ENCODE measurements around the gene ZNF488. TPM values are rescaled to one million over a fixed set of nuclear protein-coding genes. Genes with fewer than 3 reads are reported as not detected.

Gene ZNF488
- total RNA-seq, 4 donors from 2014 or later: 0.11 TPM; not detected in 3

DNA sequence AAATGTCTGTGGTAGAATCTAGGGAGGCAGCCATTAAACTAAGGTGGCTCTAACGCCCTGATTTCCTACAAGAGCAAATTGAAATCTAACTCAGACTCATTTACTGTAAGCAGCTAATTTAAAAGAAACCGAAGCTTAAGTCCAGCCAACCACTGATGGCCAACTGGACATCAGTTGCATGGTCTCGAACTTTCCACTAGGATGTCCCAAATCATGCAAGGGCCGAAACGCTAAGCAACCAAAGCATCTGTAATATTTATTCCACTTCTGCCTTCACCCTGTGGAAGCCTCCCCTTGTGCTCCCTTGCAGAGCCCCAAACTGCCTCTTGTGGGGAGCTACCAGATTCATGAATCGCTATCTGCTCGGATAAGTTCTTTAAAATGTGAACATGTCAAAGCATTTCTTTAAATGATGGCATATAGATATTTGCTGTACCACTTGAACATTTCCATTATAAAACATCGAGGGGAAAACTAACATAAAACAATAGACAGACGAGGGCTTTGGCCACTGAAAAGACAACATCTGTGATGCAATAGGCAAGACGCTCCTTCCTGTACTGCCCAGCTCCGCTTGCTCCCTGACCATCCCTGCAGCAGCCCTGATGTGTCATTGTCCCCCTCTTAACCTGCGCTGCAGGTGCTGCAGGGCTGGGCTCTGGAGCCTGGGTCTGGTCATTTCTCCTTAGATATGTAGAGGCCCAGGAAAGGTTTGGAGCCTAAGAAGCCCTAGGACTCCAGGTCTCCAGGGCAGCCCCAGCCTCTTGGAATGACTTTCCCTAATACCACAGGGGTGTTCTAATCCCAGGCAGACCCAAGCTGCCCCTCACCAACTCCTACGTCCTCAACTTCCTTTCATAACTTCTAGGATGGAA is 38.9 kb downstream of the ZNF488 start:
- intact Hi-C loops (cut with DNase I): no loop called here
- H3K9me3 ChIP-seq: no peaks in the 10 kb centered on the region
- H3K4me1 ChIP-seq: no peaks in the 10 kb centered on the region
- H3K4me3 ChIP-seq: no peak overlapping the region
- H3K27me3 ChIP-seq: no peaks in the 10 kb centered on the region
- H3K27ac ChIP-seq (replicated peaks in 1 of 4): no peak overlapping the region
- H3K36me3 ChIP-seq: no peaks in the 10 kb centered on the region
- WGBS: 87% methylated on average over 12 of the region's 13 CpGs
- no peak for TF ChIP-seq POLR2AphosphoS5 (IDR thresholded peaks at IDR 0.05)
- TF ChIP-seq, protein P1, sequence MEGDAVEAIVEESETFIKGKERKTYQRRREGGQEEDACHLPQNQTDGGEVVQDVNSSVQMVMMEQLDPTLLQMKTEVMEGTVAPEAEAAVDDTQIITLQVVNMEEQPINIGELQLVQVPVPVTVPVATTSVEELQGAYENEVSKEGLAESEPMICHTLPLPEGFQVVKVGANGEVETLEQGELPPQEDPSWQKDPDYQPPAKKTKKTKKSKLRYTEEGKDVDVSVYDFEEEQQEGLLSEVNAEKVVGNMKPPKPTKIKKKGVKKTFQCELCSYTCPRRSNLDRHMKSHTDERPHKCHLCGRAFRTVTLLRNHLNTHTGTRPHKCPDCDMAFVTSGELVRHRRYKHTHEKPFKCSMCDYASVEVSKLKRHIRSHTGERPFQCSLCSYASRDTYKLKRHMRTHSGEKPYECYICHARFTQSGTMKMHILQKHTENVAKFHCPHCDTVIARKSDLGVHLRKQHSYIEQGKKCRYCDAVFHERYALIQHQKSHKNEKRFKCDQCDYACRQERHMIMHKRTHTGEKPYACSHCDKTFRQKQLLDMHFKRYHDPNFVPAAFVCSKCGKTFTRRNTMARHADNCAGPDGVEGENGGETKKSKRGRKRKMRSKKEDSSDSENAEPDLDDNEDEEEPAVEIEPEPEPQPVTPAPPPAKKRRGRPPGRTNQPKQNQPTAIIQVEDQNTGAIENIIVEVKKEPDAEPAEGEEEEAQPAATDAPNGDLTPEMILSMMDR (IDR thresholded peaks at IDR 0.05): no peak
- no peak for DNase-seq (ENCODE audit: extremely low spot score)

DNA sequence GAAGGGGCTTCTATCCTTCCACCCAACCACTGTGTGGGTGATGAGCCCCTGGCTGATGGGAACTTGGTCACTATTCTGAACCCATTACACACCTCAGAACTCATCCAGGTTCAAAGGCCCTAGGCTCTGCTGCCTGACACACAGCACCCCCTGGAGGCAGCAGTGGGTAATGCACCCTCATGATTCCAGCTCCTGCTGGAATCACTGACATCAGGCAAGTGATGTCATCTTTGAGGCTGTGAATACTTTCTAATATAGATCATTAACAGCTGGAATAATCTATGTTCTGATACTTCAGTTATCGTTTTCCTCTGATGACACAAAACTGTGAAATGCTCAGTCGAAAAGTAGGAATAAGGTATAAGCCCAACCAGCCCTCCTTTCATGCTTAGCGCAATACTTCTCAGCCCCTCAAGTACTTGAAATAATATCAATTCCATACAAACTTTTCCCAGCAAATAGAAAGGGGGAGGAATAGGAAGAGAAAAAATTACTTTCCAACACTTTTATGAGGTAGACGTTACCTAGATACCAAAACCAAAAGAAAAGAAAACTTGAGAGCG is 43.4 kb downstream of the ZNF488 start:
- TF ChIP-seq EP300 (IDR thresholded peaks at IDR 0.05) (no peak), POLR2AphosphoS5 (IDR thresholded peaks at IDR 0.05) (no peak)
- TF ChIP-seq, protein P1 (IDR thresholded peaks at IDR 0.05): peak; percentile 71 to 95 (median 87)
- Histone ChIP-seq H3K9me3 (no peaks in the 10 kb centered on the region), H3K4me3 (no peak overlapping the region), H3K36me3 (no peaks in the 10 kb centered on the region), H3K27me3 (no peaks in the 10 kb centered on the region), H3K4me1 (peaks cover 0 to 10% (median 2%) of the 10 kb centered on the region in 4 donors), H3K27ac (replicated peaks in 1 of 4) (no peak overlapping the region)
- no peak for DNase-seq (ENCODE audit: extremely low spot score)
- intact Hi-C loops (cut with DNase I): no loop called here
- 74% methylated on average over 5 of the region's 5 CpGs for WGBS

DNA sequence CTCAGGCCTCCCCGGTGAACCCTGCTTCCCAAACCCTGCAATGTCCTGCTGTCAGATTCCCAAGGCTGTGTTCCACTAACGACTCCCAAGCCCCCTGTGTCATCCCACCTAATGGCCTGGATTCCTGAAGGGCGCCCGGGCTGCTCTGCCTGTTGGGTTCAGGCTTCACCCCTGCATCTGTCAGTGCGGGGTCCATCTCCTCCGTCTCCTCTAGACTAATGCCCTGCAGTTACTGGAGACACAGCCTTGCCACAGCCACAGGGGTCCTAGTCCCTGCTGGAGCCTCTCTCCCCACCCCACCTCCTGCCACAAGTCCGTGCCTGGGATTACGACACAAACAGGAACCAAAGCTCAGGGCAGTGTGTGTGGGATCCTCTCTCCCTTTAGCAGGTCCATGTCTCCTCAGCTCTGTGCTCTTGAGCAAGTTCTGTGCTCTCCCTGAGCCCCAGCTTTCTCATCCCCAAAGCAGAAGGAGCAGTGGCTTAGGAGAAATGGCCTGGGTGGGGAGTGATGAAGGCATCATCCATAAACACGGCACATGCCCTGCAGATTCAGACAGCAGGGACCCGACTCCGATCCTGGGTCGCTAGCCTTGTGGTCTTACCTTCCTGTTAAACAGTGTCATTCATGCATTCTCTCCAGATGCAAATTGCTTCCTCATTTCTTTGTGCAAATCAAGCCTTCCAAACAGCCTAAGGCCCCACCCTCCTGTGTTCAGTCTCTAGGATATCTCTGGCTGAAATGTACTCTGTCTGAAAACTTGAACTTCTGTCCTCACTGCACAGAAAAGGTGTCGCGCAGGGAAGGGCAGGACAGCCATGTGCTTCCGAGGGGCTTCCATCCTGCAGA is 44.1 kb downstream of the ZNF488 start:
- no peaks in the 10 kb centered on the region for H3K9me3 ChIP-seq
- H3K4me1 ChIP-seq: peaks cover 0 to 10% (median 2%) of the 10 kb centered on the region in 4 donors
- no peaks in the 10 kb centered on the region for H3K36me3 ChIP-seq
- no peak for TF ChIP-seq POLR2A (IDR thresholded peaks at IDR 0.05; ENCODE audit: low read depth)
- TF ChIP-seq EP300 (IDR thresholded peaks at IDR 0.05): no peak
- TF ChIP-seq, protein P1 (IDR thresholded peaks at IDR 0.05): no peak
- TF ChIP-seq POLR2AphosphoS5 (IDR thresholded peaks at IDR 0.05): no peak
- intact Hi-C loops (cut with DNase I): no loop called here
- DNase-seq (ENCODE audit: extremely low spot score): no peak
- no peaks in the 10 kb centered on the region for H3K27me3 ChIP-seq
- H3K27ac ChIP-seq (replicated peaks in 1 of 4): no peak overlapping the region
- WGBS: 81% methylated on average over 15 of the region's 15 CpGs
- no peak overlapping the region for H3K4me3 ChIP-seq

DNA sequence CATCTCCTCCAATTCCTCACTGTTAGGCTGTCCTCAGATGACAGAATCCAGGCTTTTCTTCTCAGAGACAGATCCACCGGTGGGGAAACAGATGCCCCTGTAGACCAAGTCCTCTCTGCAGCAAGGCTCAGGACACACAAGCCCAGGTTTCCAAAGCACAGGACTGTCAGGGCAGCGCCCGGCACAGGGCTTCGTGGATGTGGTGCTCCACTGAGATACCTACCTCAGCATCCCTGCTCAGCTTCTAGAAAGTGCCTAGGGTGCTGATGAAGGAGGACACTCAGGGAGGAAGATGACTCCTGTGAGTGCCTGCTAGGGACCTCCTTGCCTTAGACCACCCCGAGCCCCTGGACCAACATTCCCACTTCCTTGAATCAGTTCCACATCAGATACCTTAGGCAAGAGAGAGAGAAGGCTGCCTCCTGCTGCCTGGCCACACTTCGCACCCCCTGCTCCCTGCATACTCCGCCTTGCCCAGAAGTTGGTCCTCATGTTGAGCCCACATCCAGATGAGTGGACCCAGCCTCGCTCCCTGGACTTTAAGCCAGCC is 44.8 kb downstream of the ZNF488 start:
- H3K4me1 ChIP-seq: peaks cover 0 to 10% (median 2%) of the 10 kb centered on the region in 4 donors
- 92% methylated on average over 7 of the region's 8 CpGs for WGBS
- no peaks in the 10 kb centered on the region for H3K9me3 ChIP-seq
- no peak for TF ChIP-seq POLR2A (IDR thresholded peaks at IDR 0.05; ENCODE audit: low read depth)
- no peak for TF ChIP-seq EP300 (IDR thresholded peaks at IDR 0.05)
- TF ChIP-seq, protein P1 (IDR thresholded peaks at IDR 0.05): no peak
- intact Hi-C loops (cut with DNase I): no loop called here
- H3K27ac ChIP-seq (replicated peaks in 1 of 4): no peak overlapping the region
- no peaks in the 10 kb centered on the region for H3K27me3 ChIP-seq
- no peak for DNase-seq (ENCODE audit: extremely low spot score)
- no peaks in the 10 kb centered on the region for H3K36me3 ChIP-seq
- no peak overlapping the region for H3K4me3 ChIP-seq

Measured in esophagus muscularis mucosa (tissue), 4 donors.